ENCODE measurements around the gene TSFM.
A peak's percentile ranks its signal among the peaks of the same experiment; 100 is the strongest.

GRCh38 chr12:57745485-57745881, 37.1 kb upstream of the TSFM start:
- TF ChIP-seq POLR2A (IDR thresholded peaks at IDR 0.05) (peak in 1 of 4 donors; percentile 5), CTCF (IDR thresholded peaks at IDR 0.05) (no peak)
